Daoy (cell line): Measurements from ENCODE around the gene EPN1. TPM values are rescaled to one million over a fixed set of nuclear protein-coding genes. Genes with fewer than 3 reads are reported as not detected.
A peak's percentile ranks its signal among the peaks of the same experiment; 100 is the strongest.

Source experiments
- DNase-seq: peaks from one replicate; pipeline ENCODE4 v3.0.0-alpha.2; 2015; ENCODE audit warnings: low read depth
- total RNA-seq: library from RNA; depleted of rRNA; stranded (reverse); fragments of >200 nt; shearing (Covaris generic); gene quantifications from 2 replicates; pipeline ENCODE4 v1.2.3, GENCODE V29; 2014

EPN1 gene
- total RNA-seq, 1 experiment from 2014 or later: 26.6 TPM

DNA sequence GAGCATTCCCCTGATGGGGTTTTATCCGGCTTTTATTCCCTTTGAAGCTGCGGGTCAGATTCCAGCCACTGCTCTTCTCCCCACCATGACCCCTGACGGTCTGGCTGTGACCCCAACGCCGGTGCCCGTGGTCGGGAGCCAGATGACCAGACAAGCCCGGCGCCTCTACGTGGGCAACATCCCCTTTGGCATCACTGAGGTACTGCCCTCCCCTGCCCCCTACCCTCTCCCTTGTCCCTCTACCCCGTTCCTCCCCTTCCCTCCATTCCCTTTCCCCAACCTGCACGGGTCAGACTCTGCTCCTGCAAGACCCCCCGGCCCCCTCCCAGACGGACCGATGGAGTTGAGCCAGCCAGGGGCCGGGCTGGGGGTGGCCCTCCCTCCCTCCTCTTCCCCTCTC, 14.0 kb upstream of the EPN1 start:
- DNase-seq: no peak

DNA sequence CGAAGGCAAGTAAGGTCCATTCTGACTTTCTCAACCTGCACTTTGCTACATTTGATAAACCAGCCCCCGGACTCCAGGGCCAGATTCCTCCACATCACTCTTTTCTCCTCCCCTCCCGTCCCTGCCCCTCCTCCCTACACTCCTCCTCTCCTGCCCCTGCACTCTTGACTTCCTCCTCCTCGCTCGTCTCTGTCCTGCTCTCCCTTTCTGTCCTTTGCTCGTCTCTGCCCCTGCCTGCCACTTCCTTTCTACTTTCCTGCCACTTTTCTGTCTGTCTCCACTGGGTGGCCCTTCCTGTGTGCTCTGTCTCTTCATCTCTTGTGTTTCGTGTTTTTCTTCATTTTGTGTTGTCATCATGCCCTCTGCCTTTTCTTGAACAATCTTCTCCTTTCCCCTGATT, 13.2 kb upstream of the EPN1 start:
- no peak for DNase-seq

DNA sequence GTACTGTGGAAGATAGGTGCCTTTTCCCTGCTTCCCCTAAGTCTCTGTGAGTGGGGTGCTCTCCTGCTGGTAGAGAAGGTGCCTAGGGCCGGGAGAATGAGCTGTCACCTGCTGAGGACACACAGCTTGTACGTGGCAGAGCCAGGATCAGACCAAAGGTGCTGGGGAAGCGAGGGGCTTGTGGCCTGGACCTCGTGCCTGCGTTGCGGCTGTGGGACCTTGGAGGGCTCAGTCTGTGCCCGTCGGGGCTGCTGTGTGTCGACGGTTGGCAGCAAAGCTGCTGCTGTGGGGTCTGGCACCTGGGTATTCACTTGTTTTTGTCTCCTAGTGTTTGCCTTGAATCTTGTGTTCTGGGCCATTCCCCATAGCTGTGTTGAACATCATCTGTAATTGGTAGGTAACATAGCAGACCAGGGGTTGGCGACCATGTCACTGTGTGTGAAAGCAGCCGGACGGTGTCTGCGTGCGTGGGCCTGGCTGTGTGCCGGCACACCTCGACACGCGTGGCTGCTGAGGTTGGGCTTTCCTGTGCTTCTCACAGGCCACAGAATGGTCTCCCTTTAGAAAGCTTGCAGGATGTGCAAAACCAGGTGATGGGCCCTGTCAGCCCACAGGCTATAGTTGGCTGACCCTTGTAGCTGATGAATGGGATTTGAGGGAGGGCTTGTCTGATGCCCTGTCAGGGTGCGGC, 11.0 kb upstream of the EPN1 start:
- DNase-seq: no peak

DNA sequence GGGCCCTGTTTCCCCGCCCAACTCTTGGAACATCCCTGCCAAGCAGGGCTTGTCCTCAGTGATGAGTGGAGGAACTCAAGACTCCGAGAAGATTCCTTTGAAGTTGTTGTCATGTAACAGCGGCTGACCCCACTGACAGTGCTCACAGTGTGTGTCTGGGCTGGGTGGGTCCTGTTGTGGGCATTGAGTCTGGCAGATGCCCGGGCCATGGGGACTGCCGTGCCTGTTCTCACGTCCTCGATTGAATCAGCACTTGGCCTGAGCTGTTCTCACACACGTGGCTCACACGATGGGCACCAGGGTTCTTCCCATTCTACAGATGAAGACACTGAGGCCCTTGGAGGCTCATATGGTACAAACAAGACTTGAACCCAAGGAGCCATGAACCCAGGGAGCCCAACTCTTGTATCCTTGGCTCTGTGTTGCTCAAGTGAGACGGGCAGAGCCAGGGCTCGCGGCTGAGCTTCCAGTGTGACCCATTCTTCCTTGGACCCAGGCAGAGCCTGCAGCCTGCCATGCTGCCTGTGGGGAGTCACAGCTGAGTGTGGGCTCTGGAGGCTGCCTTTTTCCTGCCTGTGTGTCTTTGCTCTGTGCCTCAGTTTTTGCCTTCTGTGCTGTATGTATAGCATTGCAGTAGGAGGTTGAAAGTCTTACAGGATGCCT, 8.6 kb upstream of the EPN1 start:
- no peak for DNase-seq

DNA sequence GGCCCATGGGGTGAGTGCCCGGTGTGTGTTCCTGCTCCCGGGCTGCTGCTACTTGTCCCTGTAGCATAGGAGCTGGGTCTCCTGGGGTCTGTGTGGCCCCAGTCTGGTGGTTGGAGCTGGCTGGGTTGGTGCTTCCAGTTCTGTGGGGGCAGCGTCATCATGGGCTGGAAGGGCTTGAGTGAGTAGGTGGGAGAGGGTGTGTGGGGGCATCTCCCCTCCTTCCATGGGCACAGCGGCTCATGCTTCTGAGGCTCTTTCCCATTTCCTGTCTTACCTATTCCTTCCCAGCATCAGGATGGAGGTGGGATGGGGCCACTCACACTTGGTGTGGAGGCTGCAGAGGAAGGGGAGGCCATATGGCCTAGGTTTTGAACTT, 8.0 kb upstream of the EPN1 start:
- no peak for DNase-seq

DNA sequence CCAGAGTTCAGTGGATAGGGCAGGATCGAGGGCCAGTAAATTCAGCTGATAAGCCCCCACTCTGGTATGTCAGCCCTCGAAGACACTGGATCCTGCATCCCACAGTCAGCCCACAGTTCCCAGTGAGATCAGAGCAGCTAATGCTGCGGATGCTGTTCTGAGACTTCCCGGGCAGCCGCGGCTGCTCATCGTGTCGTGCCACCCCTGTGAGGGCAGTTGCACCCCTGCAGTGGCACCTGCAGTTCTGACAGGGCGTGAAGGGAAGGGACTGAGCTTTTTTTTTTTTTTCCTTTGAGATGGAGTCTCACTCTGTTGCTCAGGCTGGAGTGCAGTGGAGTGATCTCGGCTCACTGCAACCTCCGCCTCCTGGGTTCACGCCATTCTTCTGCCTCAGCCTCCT, 7.5 kb upstream of the EPN1 start:
- DNase-seq: no peak

DNA sequence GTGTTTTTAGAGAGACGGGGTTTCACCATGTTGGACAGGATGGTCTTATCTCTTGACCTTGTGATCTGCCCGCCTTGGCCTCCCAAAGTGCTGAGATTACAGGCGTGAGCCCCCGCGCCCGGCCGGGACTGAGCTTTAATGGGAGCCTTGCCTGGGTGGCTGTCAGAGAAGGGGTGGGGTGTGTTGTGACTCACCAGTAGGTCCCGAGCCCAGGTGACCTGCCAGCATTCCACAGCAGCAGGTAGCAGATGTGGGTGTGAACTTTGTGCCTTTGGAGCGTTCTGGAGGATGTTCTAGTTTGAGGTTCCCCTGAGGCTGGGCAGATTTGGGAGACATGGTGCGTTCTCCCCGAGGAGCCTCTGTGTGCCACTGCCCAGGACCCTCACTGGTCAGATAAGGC, 7.1 kb upstream of the EPN1 start:
- DNase-seq: no peak

DNA sequence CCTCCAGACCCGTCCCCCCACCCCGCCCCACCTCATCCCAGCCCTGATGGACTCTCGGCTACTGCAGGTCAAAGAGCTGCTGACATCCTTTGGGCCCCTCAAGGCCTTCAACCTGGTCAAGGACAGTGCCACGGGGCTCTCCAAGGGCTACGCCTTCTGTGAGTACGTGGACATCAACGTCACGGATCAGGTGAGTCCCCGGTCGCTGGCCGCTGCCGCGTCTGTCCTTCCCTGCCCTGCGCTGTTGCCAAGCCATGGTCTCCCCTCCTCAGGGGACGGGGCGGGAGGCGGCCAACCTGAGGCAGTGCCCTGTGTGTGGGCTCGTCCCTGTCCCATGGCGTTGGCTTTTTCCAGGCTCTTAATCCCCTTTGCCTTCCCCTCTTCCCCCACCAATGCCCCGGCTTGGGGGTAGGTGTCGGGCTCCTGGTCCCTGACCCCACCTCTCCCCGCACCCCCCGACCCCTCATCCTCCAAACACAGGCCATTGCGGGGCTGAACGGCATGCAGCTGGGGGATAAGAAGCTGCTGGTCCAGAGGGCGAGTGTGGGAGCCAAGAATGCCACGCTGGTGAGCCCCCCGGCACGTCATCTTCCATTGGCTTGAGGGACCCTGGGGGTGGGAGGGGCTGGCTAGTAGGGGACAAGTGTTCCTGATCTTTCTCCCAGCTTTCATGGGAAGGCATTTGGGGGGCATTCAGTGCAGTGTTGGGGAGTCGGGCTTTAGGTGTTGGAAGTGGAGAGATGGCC, 6.2 kb upstream of the EPN1 start:
- no peak for DNase-seq

DNA sequence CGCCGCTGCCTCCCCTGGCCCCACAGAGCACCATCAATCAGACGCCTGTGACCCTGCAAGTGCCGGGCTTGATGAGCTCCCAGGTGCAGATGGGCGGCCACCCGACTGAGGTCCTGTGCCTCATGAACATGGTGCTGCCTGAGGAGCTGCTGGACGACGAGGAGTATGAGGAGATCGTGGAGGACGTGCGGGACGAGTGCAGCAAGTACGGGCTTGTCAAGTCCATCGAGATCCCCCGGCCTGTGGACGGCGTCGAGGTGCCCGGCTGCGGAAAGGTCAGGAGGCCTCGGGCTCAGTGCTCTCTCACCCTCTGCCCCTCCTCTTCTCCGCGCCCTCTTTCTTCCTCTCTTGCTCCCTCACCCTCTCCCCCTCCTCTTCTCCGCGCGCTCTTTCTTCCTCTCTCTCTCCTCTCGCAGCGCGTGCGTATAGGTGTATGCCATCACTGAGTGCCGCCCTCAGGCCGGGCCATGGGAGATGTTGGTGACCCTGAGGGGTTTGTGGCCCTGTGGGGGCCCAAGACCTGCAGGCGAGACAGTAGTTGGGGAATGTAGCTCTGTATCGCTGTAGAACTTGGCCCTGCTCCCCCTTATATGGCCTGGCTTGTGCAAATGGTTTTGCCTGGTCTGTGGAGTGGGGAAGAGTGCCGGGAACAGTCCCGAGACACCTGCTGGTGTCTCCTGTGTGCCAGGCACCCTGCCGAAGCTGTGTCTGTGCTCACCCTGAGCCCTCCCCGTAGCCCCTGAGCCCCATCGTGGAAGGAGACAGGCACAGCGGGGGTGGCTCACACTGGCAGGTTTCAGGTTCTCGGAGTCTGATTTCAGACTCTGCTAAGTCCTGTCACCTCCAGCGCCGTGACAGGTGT, 5.4 kb upstream of the EPN1 start:
- no peak for DNase-seq

DNA sequence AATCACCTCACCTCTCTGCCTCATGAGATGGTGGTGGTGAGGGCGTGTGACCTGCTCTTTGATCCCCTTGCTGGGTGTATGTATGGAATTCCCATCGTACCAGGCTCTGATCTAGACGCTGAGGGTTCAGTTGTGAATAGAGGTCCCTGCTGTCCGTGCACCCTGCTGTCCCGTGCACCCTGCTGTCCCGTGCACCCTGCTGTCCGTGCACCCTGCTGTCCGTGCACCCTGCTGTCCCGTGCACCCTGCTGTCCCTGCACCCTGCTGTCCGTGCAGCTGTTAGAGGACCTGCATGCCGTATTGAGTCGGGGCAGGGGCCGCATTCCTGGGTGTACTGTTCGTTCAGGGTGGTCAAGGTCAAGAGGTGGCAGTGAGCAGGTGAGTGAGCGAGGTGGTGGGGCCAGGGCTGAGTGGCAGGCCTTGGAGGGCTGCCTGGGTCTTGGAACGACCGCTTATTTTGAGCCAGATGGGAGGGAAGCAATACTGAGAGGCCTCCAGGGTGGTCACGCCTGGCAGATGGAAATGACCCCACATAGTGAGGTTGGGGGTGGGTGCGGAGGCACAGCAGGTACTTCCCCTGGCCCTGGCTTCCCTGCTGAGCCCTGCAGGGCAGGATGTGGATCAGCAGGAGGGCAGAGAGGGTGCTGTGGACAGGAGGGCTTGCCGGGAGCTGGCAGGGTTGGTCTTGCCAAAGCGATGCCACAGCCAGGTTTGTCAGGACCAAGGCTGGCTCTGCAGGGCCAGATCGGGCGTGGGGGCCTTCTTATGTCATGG, 4.6 kb upstream of the EPN1 start:
- DNase-seq: peak; percentile 63

DNA sequence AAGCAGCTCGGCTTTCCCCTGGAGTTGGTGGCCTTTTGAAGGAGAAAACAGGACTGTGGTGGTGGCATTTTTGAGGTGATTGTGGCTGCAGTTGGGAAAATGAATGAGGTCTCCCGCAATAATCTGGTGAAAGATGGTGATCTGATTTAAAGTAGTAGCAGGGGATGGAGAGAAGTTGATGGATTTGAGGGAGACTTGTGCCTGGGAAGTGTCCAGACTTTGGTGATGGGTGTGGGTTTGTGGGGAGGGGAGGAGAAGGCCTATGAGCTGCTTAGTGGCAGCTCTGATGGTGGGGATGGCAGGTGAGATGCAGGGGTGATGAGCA, 4.0 kb upstream of the EPN1 start:
- no peak for DNase-seq

DNA sequence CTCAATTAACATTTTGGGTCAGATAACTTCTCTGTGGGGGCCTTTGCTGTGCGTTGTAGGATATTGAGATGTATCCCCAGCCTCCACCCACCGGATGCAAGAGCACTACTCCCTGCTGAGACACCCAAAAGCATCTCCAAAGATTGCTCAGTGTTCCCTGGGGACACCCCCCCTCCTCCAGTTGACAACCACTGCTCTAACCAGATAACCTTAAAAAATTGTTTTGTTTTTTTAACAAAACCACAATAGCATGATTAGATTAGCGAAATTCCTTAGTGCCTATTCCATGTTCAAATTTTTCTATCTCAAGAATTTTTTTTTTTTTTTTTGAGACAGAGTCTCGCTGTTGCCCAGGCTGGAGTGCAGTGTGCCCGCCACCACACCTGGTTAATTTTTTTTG, 2.6 kb upstream of the EPN1 start:
- no peak for DNase-seq

DNA sequence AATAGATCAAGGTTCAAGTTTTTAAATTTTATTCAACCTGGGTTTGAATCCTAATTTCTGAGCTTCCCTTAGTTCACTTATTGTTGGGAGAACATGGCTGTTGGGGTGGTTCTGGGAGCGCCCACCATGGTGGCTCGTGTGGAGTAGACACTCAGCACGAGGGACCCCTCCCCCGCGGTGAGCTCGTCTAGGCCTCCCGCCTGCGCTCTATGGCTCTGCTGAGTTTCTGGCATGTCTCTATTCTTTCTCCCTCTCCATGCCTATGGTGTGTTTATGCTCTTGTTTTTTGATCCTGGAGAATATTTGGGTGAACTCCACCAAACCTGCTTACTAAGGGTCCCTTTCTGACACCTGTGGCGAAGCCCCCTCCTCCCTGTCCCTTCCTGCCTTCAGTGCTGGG, 1.6 kb upstream of the EPN1 start:
- DNase-seq: no peak

DNA sequence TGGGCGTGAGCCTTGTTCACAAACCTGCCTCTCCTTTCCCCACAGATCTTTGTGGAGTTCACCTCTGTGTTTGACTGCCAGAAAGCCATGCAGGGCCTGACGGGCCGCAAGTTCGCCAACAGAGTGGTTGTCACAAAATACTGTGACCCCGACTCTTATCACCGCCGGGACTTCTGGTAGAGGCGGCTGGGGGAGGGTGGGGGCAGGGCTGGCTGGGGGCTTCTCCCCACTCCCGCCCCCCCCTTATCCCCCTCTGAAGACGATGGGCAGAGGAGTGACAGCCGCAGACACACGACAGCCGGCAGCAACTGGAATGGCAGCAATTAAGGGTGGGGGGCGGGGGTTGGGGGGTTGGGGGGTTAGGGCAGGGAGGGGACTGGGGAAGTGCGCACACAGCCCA, 1.1 kb upstream of the EPN1 start:
- no peak for DNase-seq

DNA sequence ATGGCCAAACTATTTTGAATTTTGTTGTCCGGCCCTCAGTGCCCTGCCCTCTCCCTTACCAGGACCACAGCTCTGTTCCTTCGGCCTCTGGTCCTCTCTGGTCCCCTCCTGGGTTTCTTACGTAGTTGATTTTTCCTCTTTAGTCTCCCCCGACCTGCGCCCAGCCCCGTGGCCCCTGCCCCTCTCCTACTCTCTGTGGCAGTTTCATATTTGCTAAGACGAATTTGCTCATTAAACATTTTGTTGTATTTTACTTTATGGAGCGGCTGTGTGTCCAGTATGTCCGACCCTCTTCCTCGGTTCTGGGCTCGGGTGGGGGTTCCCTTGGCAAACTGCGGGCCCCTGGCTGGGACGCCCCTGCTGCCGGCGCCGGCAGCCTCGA, 576 bp upstream of the EPN1 start:
- no peak for DNase-seq

DNA sequence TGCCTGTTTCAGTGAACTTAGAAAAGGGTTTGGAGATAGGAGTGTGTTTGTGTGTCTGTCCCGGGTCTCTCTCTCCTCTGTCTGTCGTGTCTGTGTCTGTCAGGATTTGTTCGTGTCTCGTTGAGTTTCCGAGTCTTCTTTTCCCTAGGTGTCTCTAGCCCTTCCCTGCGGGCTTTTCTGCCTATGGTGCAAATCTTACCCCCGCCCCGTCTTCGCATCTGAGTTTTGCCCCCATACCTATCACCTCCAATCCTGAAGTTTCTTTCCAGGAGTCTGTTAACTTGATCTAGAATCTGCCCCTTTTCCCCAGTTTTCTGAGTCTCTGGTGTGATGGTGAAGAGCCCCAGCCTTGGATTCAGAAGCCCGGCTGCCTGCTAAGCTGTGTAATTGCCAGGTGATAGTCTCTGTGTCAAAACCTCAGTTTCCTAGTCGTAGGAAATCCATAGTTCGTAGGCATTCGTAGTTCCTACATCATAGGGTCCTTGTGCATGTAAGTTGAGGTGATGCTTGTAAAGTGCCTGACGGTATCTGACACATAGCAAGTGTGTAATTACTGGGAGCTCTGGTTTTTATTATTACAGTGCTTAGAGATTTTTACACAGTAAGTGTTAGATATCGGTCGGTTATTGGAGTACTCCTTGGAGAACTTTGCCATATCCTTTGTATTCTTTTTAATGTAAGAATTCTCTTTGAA, 782 bp downstream of the EPN1 start:
- no peak for DNase-seq

DNA sequence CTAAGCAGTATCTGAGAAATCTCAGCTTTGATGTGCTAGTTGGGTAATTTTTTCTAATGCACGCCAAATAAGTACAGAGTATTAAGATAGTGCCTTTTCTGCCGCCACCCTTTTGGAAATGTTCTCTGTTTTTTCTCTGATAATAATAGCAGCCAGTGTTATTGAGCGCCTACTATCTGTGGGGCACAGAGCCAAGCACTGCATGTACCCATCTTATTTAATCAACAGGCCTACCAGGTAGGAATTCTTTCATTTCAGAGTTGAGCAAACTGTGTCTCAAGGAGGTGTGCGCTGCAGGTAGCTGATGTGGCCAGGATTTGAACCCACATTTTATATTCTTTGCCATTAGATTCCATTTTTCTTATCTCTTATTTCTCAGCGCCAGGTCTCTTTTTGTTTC, 1.4 kb downstream of the EPN1 start:
- DNase-seq: peak; percentile 38

DNA sequence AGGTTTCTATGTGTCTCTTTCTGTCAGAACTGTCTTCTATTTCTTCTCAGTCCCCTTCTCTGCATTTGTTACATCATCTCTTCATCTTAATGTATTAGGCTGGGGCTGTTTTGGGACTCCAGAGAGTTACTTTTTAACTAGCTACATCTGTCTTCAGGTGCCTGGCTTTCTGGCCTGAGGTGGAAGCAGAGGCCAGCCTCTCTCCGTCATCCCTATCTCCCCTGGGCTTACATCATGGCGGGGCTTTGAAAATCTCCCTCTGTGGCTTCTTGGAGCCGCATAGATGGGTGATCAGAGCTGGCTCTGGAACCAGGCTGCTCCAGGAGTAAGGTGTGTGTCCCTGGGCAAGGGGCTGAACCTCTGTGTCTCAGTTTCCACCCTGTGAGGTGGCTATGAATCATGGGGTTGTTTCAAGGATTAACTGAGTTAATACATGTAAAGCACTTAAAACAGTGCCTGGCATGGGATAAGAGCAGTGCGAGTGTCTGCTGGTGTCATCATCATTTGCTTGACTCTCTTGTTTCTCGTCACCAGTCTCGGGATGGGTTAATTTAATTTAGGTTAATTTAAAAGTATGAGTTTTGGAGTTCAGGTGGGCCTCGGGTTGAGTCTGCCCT, 2.0 kb downstream of the EPN1 start:
- no peak for DNase-seq

DNA sequence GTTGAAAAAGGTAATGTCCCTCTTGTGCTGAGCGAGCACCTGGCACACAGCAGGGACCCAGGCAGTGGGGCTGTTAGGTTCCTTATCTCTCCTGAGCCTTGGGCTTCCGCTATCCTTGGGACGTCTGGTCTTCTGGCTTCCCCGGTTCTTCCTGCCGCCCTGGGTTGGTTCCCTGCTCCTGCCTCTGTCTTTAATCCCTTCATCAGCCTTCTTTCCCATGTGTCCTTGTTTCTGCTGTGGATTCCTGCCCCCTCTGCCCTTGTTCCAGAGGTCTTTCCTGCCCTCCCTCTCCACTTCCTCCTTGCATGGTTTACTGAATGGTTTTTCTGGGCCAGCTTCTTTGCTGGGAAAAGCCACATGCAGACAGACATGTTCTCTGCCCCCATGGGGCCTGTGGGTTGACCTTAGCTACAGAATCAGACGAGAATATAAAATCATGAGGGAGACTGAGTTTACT, 2.6 kb downstream of the EPN1 start:
- no peak for DNase-seq

DNA sequence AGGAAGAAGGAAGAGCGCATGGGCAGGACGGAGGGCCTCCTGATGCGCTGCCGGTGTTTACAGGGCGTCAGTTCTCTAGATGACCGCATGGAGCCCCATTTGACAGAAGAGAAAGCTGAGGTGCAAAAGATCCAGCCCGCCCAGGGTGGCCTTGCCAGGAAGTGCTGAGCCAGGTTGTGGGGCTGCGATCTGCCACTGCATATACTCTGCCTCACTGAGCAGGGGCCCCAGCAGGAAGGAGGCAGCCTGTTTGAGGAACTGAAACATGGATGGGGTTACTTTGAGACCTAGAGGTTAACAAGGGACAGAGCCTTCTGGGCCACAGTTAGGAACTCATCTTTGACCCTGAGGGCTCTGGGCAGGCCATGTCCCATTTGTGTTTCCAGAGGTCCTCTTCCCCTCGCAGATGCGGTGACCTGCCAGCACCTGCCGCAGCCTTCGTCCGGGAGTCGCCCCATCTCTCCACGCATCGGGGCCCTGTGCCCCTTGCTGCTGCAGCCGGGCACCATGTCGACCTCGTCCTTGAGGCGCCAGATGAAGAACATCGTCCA, 3.2 kb downstream of the EPN1 start:
- no peak for DNase-seq
